C4-2B (cell line): Measurements from ENCODE around the gene MTIF3.

ENCODE experiments used
- H3K27ac ChIP-seq: fragments of 450-650 bp; 2 replicates; pipeline ENCODE4 v1.5.1; 2017
- ZFX ChIP-seq: fragments of 450-650 bp; IDR thresholded peaks from 2 replicates; pipeline ENCODE4 v1.6.1; 2017
- TF ChIP-seq, protein P1 (sequence below): fragments of 450-650 bp; conservative IDR thresholded peaks from 2 replicates; pipeline ENCODE4 v1.5.1; 2017; ENCODE audit warnings: mild to moderate bottlenecking

Gene MTIF3

DNA sequence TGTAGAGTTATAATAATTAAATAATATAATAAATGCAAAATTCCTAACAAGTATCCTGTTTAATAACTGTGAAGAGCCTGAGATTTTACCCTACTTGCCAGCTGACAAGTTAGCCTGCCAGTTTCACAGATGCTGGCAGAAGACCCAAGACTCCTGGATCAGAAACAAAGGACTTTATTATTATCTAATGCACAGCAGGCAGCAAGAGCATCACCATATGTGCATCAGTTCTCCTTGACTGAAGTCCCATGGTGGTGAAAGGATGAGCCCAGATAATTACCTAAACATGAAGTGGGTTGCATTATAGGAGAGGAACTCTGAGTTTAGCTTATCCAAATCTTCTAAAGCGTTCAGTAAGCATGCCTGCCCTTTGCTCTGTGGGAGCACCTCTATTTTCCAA, 39.1 kb upstream of the MTIF3 start:
- no peak overlapping the region for H3K27ac ChIP-seq
- TF ChIP-seq, protein P1, sequence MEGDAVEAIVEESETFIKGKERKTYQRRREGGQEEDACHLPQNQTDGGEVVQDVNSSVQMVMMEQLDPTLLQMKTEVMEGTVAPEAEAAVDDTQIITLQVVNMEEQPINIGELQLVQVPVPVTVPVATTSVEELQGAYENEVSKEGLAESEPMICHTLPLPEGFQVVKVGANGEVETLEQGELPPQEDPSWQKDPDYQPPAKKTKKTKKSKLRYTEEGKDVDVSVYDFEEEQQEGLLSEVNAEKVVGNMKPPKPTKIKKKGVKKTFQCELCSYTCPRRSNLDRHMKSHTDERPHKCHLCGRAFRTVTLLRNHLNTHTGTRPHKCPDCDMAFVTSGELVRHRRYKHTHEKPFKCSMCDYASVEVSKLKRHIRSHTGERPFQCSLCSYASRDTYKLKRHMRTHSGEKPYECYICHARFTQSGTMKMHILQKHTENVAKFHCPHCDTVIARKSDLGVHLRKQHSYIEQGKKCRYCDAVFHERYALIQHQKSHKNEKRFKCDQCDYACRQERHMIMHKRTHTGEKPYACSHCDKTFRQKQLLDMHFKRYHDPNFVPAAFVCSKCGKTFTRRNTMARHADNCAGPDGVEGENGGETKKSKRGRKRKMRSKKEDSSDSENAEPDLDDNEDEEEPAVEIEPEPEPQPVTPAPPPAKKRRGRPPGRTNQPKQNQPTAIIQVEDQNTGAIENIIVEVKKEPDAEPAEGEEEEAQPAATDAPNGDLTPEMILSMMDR: no peak
- TF ChIP-seq ZFX: no peak

DNA sequence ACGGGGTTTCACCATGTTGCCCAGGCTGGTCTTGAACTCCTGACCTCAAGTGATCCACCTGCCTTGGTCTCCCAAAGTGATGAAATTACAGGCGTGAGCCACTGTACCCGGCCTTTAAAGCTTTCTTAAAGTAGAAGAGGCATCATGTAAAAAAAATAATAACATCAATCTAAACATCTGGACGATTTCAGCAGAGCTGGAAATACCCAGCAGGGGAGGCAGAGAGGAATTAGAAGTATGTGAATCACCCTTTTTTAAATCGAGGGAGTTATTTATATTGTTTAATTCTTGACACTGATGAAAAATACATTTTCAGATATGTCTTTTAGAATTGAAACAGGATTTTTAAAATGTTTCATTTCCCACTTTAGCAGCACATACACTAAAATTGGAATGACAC, 37.4 kb upstream of the MTIF3 start:
- H3K27ac ChIP-seq: no peak overlapping the region
- TF ChIP-seq ZFX: no peak
- TF ChIP-seq, protein P1: no peak

DNA sequence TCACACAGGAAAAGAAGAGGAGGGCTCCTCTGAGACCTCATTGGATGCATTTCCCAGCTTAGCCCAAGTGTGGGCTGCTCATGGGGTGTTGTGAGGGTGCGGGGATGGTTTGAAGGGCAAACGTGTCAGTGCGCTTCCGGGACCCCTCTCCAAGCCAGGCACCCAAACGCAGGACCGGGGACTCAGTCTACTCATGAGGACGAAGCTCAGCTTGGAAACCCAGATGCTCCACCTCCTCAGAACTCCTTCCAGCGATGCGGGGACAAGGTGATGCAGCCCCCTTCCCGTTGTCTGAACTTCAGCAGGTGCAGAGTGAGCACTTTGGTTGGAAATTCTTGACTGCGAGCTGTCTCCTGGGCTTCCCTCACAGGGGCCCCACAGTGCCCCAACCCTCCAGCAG, 33.1 kb upstream of the MTIF3 start:
- TF ChIP-seq ZFX: no peak
- no peak overlapping the region for H3K27ac ChIP-seq

DNA sequence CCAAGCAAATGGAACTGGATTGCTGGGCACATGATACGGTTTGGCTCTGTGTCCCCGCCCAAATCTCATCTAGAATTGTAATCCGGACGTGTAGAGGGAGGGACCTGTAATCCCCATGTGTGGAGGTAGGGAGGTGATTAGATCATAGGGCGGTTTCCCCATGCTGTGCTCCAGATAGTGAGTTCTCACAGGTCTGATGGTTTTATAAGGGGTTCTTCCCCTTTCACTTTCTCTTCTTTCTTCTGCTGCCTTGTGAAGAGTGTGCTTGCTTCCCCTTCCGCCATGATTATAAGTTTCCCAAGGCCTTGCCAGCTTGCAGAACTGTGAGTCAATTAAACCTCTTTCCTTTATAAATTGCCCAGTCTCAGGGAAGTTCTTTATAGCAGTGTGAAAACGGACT, 32.6 kb upstream of the MTIF3 start:
- no peak for TF ChIP-seq ZFX
- TF ChIP-seq, protein P1: no peak
- no peak overlapping the region for H3K27ac ChIP-seq

DNA sequence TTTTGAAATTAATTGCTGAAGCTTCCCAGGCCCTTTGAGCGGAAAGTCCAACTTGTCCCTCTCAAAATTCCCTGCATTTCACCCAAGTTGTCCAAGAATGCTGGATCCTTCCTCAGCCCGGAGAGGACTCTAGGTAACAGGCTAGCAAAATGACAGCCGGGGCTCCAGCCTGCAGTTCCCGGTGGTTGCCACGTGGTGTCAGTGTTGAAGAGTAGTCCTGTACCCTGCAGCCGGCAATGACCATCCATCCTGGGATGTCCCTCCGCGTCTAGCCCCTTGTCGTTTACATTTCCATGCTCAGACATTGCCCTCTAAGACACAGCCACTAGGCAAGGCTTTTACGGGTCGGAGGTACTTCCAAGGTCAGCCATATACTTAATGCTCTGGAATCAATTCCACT, 31.4 kb upstream of the MTIF3 start:
- no peak overlapping the region for H3K27ac ChIP-seq
- TF ChIP-seq ZFX: no peak
- TF ChIP-seq, protein P1: peak; percentile 99

DNA sequence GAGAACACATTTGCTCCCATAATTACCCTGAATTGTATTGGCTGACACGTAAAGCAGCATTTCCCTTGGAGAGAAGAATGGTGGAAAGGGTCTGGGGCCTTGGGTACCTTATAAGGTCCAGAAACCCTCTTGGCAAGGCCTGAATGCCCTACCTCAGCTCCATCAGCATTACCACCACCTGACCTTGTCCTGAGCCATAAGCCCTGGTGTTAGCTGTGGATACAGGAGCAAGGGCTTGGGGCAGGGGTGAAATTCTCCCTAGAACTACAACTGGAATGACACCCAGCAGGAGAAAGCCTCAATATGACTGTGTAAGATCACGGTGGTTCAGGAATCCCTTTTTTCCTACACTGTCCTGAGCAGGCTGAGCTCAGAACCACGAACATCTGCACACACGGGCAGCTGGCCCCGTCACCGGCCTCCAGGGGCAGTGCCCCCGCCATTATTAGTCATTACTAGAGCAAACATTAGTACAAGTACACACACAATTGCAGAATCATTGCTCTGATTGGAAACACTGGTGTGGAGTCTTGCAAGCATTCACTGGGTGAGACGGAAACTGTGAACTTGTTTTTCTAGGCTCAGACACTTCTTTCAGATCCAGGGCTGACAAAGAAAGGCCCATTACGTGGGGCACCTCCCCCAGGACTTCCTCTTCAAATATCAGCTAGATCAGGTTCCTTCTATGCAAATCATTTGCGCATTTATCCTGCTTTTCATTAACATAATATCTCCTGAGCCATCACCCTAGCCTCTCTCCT, 26.8 kb upstream of the MTIF3 start:
- TF ChIP-seq, protein P1: no peak
- TF ChIP-seq ZFX: no peak
- no peak overlapping the region for H3K27ac ChIP-seq

DNA sequence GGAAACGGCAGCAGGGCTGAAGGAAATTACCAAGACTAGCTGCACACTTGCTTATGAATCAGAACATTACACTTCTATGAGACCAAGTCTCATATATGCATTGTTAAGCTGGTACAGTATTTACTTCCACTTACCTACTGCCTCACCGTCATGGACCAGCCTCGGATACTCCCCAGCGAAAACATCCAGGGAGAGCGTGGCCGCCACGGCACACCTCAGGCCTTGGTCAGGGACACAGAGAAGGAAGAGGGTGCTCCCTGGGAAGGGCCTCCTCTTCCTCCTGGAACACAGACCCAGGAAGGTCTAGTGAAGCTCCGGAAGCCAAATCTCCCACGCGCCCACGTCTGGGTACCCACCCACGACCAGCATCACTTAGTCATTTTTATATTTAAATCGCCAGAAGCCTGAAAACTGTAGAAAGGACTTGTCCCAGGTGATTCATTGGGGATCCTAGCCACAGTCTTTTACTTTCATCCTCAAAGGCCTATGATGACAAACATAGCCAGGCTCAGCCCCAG, 24.4 kb upstream of the MTIF3 start:
- H3K27ac ChIP-seq: no peak overlapping the region
- TF ChIP-seq, protein P1: no peak
- no peak for TF ChIP-seq ZFX

DNA sequence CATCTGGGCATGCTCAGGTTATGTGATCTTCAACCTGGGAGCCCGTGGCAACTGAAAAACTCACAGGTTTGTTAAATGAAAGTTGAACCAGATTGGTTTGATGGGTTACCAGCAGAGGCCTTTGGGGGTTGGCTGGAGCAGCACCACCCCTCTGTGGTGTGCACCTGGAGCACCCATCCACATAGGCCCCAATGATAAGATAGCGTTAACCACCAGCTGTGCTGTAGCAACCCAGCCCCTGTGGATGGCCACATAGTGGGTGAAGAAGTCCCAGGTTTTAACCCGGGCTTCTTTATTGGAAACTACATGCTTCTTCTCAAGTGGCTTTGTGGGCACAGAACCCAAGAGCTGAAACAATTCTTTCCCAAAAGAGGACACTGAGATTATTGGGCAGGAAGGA, 22.6 kb upstream of the MTIF3 start:
- TF ChIP-seq, protein P1: no peak
- TF ChIP-seq ZFX: no peak

More for the DNA sequence above, 22.6 kb upstream of the MTIF3 start:
- H3K27ac ChIP-seq: no peak overlapping the region
